HepG2 (cell line): ENCODE measurements around the gene CCNF. TPM values are rescaled to one million over a fixed set of nuclear protein-coding genes. Genes with fewer than 3 reads are reported as not detected.

Source experiments
- ARHGAP35 ChIP-seq: sonication (generic); formaldehyde crosslinking; IDR thresholded peaks from 2 replicates; pipeline ENCODE4 v1.9.0; 2022; ENCODE audit warnings: mild to moderate bottlenecking, inconsistent platforms, moderate library complexity, missing genetic modification reagents, borderline replicate concordance
- CHCHD3 ChIP-seq: sonication (generic); formaldehyde crosslinking; IDR thresholded peaks from 2 replicates; pipeline ENCODE4 v1.8.0; 2022; ENCODE audit warnings: mild to moderate bottlenecking, missing genetic modification reagents, moderate library complexity
- MAFK ChIP-seq, 2 experiments: IDR thresholded peaks in 1 of 2; conservative IDR thresholded peaks in 1 of 2; 2 replicates each; pipeline ENCODE4 v1.6.1; 2011; ENCODE audit warnings: improper control_type of control experiment in 2 of 2, low read length in 2 of 2
- NONO ChIP-seq, 2 experiments: fragments of 450-650 bp in 1 of 2; sonication (generic) in 1 of 2; formaldehyde crosslinking in 1 of 2; IDR thresholded peaks in 1 of 2; conservative IDR thresholded peaks in 1 of 2; 2 replicates each; pipeline versions ENCODE4 v1.6.1 to v1.8.0; 2017 to 2022; ENCODE audit warnings: mild to moderate bottlenecking in 1 of 2, missing genetic modification reagents in 1 of 2, moderate library complexity in 1 of 2
- RBM39 ChIP-seq: fragments of 200-400 bp; formaldehyde crosslinking; IDR thresholded peaks from one replicate; pipeline ENCODE4 v1.6.1; 2018; ENCODE audit warnings: antibody characterized with exemption, mild to moderate bottlenecking, low read depth, low read length; ENCODE audit not compliant: poor library complexity, severe bottlenecking
- RFXANK ChIP-seq: IDR thresholded peaks from 2 replicates; pipeline ENCODE4 v1.6.1; 2016
- SRF ChIP-seq: IDR thresholded peaks from 2 replicates; pipeline ENCODE4 v1.6.1; 2011; ENCODE audit warnings: mild to moderate bottlenecking, low read depth, low read length, moderate library complexity
- YEATS2 ChIP-seq: sonication (generic); formaldehyde crosslinking; IDR thresholded peaks from 2 replicates; pipeline ENCODE4 v1.4.0; 2020; ENCODE audit warnings: missing genetic modification reagents, borderline replicate concordance
- ZNF317 ChIP-seq: sonication (generic); formaldehyde crosslinking; IDR thresholded peaks from 2 replicates; pipeline ENCODE4 v1.5.0; 2020; ENCODE audit warnings: mild to moderate bottlenecking, missing genetic modification reagents
- ZNF569 ChIP-seq: sonication (generic); formaldehyde crosslinking; IDR thresholded peaks from 2 replicates; pipeline ENCODE4 v1.5.0; 2020; ENCODE audit warnings: mild to moderate bottlenecking, missing genetic modification reagents, moderate library complexity, borderline replicate concordance
- ZNF614 ChIP-seq: IDR thresholded peaks from 2 replicates; pipeline ENCODE4 v1.6.1; 2018; ENCODE audit warnings: missing biosample characterization, missing genetic modification reagents, inconsistent platforms, borderline replicate concordance
- ZNF615 ChIP-seq: sonication (generic); formaldehyde crosslinking; IDR thresholded peaks from 2 replicates; pipeline ENCODE4 v1.5.0; 2020; ENCODE audit warnings: mild to moderate bottlenecking, missing genetic modification reagents, borderline replicate concordance
- ZNF761 ChIP-seq: sonication (generic); formaldehyde crosslinking; conservative IDR thresholded peaks from 2 replicates; pipeline ENCODE4 v1.4.0; 2020; ENCODE audit warnings: mild to moderate bottlenecking, missing genetic modification reagents
- ZSCAN29 ChIP-seq: sonication (generic); formaldehyde crosslinking; conservative IDR thresholded peaks from 2 replicates; pipeline ENCODE4 v1.4.0; 2020; ENCODE audit warnings: mild to moderate bottlenecking, missing genetic modification reagents
- polyA plus RNA-seq, 8 experiments: library from polyadenylated mRNA; depleted of rRNA in 3 of 8; stranded (reverse) in 7 of 8; unstranded in 1 of 8; fragments of >200 nt; fragmentation: Illumina TruSeq in 4 of 8; extraction: Trizol in 4 of 8; gene quantifications; 2 replicates each; pipeline versions ENCODE4 v1.2.1 to v1.2.3, GENCODE V29; 2011 to 2016; ENCODE audit warnings: low read depth in 4 of 8, missing spikeins in 1 of 8, mixed read lengths in 1 of 8; ENCODE audit not compliant: insufficient read depth in 1 of 8
- total RNA-seq, 5 experiments: library from RNA; depleted of rRNA; stranded (reverse); fragments of >200 nt; fragmentation: Illumina TruSeq; extraction: Trizol; gene quantifications; 2 replicates each; pipeline ENCODE4 v1.2.3, GENCODE V29; 2016; ENCODE audit warnings: low read depth in 1 of 5
- TF ChIP-seq, protein P1 (sequence below): IDR thresholded peaks from 2 replicates; pipeline ENCODE4 v1.6.1; 2016; ENCODE audit warnings: missing compliant biosample characterization, missing genetic modification reagents, borderline replicate concordance
- TF ChIP-seq, protein P2 (sequence below): sonication (generic); formaldehyde crosslinking; IDR thresholded peaks from 2 replicates; pipeline ENCODE4 v1.8.0; 2022; ENCODE audit warnings: mild to moderate bottlenecking, missing genetic modification reagents, borderline replicate concordance
- TF ChIP-seq, protein P3 (sequence below): sonication (generic); formaldehyde crosslinking; IDR thresholded peaks from 2 replicates; pipeline ENCODE4 v1.8.1; 2023; ENCODE audit warnings: mild to moderate bottlenecking, moderate library complexity, missing genetic modification reagents
- TF ChIP-seq, protein P4 (sequence below): IDR thresholded peaks from 2 replicates; pipeline ENCODE4 v1.6.1; 2016; ENCODE audit warnings: mild to moderate bottlenecking, missing biosample characterization, missing genetic modification reagents

CCNF gene
- total and polyA plus RNA-seq, 2 of the 13 experiments (the other 11 are each of a cell fraction or from before 2014, with no cell fraction given): 6.4 to 22.8 TPM

DNA sequence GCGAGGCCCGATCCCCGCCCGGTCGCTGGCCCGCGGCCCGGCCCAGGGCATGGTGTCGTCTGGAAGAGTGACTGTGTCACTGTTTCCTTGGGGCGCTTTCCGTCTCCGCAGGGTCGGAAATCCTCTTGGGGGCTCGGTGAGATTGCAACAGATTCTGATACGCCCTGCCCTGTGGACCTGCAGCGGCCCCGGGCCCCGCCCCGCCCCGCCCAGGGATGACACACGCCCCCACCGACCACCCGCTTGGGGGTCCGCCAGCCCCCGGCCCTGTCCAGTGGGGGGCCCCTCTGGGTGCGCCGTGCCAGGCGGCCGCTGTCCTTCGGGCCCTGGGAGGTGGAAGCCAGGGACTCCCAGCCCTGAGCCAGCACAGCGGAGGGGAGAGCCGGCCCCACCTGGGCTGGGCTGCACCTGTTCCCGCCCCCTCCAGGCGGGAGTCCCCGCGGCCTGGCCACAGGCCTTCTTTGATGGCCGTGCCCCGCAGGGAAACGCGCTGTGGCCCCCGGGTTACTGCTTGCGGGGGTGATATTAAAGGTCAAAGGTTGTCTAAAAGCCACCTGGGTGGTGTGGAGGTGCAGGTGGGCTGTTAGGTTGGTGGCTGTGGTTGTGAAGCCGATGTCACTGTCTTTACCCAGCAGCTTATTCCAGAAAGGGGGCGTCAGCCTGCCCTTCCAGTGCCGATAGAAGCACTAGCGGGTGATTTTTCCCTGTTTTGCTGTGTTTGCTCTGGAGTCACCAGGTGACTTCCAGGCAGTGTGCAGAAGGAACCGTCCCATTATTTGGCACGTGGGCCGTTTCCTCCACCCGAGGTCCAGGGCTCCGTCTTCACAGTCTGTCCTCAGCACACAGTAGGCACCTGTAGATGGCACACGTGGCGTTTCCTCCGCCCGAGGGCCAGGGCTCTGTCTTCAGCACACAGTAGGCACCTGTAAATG, 46.4 kb downstream of the CCNF start (continued):
- no peak for TF ChIP-seq ARHGAP35 (CRISPR knock-in tag)
- TF ChIP-seq, protein P1, sequence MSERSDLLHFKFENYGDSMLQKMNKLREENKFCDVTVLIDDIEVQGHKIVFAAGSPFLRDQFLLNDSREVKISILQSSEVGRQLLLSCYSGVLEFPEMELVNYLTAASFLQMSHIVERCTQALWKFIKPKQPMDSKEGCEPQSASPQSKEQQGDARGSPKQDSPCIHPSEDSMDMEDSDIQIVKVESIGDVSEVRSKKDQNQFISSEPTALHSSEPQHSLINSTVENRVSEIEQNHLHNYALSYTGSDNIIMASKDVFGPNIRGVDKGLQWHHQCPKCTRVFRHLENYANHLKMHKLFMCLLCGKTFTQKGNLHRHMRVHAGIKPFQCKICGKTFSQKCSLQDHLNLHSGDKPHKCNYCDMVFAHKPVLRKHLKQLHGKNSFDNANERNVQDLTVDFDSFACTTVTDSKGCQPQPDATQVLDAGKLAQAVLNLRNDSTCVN (CRISPR knock-in tag): no peak
- TF ChIP-seq ZNF569 (CRISPR knock-in tag): no peak
- TF ChIP-seq, protein P2, sequence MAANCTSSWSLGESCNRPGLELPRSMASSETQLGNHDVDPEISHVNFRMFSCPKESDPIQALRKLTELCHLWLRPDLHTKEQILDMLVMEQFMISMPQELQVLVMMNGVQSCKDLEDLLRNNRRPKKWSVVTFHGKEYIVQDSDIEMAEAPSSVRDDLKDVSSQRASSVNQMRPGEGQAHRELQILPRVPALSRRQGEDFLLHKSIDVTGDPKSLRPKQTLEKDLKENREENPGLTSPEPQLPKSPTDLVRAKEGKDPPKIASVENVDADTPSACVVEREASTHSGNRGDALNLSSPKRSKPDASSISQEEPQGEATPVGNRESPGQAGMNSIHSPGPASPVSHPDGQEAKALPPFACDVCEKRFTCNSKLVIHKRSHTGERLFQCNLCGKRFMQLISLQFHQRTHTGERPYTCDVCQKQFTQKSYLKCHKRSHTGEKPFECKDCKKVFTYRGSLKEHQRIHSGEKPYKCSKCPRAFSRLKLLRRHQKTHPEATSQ (CRISPR knock-in tag): no peak
- no peak for TF ChIP-seq YEATS2
- TF ChIP-seq ZNF615 (CRISPR knock-in tag): no peak
- TF ChIP-seq RBM39: no peak
- no peak for TF ChIP-seq ZNF614 (CRISPR knock-in tag)
- TF ChIP-seq MAFK (conservative IDR thresholded peaks at IDR 0.05 in 1 of 2, IDR thresholded peaks at IDR 0.05 in 1 of 2; ENCODE audit: low read length in 2 of 2): no peak
- no peak for TF ChIP-seq RFXANK
- TF ChIP-seq ZNF317 (CRISPR knock-in tag): no peak
- no peak for TF ChIP-seq NONO (IDR thresholded peaks at IDR 0.05)
- TF ChIP-seq NONO (CRISPR knock-in tag; conservative IDR thresholded peaks at IDR 0.05): peak; percentile 40; the same call in 1 of the 2 replicates
- TF ChIP-seq, protein P3, sequence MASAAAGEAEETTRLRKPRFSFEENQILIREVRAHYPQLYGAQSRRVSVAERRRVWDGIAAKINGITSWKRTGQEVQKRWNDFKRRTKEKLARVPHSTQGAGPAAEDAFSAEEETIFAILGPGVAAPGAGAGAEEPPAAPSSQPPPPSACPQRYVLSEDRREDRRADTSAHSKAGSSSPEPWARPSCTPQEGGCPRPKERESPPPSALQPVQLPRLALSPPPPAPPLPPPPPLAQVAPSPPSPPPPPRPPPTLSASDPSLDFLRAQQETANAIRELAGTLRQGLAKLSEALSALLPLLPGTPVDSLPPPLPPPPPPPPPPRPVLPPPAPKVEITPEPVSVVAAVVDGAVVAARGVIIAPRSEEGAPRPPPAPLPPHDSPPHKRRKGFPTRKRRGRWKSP: no peak
- no peak for TF ChIP-seq CHCHD3
- no peak for TF ChIP-seq ZNF761 (CRISPR knock-in tag)
- TF ChIP-seq SRF: no peak
- TF ChIP-seq ZSCAN29 (CRISPR knock-in tag): no peak
- TF ChIP-seq, protein P4, sequence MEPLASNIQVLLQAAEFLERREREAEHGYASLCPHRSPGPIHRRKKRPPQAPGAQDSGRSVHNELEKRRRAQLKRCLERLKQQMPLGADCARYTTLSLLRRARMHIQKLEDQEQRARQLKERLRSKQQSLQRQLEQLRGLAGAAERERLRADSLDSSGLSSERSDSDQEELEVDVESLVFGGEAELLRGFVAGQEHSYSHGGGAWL (CRISPR knock-in tag): no peak
